Endometrial microvascular endothelial cells (primary cell): Measurements from ENCODE around the gene PAX8. TPM values are rescaled to one million over a fixed set of nuclear protein-coding genes. Genes with fewer than 3 reads are reported as not detected.

ENCODE experiments used
- in situ Hi-C: cut with HindIII; loops from 2 replicates; pipeline ENCODE4 v1.10.0; 2017; ENCODE audit warnings: low sequenced_read_pairs, low pct_unique_long_range_greater_than_20kb; ENCODE audit errors: inconsistent ontology term
- total RNA-seq: library from RNA; depleted of rRNA; stranded (reverse); fragments of >200 nt; gene quantifications from one replicate; pipeline ENCODE4 v1.2.3, GENCODE V29; 2015; ENCODE audit errors: inconsistent ontology term

PAX8 gene
- total RNA-seq, 1 donor from 2014 or later, result 0.28 TPM

DNA sequence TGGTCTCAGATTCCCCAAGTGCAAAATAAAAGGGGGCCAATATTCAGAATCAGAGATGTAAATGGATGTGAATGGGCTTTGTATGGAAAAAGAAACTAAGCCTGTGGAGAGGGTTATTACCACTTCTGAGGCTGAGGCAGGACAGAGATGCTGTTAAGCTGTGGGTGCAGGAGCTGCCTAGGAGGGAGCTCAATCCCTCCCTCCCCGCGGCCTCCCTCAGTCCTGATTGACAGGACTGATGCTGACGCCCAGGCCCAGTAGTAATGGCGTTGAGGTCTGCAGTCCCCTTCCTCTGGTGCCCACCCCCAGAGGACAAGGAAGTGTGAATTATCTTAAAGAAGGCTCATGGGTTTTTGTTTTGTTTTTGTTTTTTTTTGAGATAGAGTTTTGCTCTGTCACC is 64.6 kb downstream of the PAX8 start:
- in situ Hi-C loops, result no loop called here

- in situ Hi-C loops, result no loop called here
These were observed 65.4 kb downstream of the PAX8 start for GRCh38 chr2:113213061-113213930.

DNA sequence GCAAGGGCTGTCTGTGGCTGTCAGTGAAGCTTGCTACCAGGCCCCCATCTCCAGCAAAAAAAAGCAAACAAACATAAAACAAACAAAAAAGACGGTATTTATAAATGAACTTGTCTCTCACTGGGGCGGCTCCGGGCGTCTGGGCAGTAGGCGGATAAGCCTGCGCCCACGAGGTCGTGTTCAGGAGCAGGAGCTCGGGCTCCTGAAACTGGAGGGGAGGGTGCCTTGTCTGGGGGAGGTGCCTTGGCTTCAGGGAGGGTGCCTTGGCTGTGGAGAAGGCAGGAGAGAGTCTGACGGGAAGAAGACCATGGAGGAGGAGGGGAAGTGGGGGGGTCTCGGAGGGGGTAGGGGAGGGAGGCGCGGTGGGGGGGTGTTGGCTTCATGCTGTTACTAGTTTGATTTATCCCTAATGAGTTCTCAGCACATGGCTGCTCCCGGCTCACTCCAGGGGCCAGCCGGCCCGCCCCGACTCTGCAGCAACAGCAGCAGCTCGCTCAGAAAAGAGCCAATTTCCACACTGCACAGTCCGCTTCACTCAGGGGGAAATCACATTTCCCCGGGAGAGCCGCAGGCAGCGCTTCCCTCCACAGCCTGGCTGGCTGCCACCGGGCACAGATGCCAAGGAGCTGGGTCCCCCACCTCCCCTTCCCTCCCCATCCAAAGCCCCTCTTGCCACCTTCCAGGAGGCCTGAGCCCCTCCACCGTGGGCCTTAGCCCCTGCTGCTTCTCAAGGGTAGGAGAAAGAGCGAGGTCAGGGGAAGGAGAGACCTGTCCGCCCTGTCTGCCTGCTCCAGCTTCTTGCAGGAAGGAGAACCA is 66.3 kb downstream of the PAX8 start:
- in situ Hi-C loops, result no loop called here

DNA sequence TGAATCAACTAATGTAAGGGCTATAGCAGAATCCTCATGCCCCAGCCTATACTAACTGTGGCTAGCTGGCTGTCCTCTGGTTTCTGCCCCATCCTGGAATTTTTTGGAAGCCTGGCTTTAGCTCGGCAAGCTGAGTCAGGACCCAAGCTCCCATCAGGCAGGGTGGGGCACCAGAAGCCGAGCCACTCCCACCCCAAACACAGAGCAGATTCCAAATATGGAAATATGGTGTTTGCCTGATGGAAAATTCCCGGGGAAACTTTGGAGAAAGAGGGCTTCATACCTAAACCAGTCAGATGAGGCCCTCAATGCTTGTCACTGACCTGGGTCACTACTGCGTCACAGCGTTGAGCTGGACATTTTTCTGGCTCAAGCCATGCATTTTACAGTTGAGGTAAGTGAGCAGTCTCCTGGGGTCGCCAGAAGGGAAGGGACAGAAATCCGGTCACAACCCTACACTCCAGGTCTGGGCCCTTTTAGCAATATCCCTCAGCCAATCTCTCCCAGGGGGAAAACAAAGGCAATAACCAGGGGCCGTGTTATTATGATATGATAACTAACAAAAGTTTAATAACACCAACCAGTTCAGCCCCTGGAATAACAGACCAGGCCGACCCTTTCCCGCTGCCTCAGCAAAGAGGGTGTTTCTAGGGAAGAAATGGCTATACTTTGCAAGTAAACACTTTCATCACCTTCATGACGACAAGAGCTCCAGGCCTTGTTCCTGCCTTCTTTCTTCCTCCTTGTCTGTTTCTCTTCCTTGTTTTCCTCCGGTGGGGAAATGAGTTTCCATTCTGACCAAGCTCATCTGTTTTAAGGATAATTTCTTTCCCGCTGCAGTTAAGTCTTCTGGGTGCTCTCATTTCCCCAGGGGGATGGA is 67.3 kb downstream of the PAX8 start:
- in situ Hi-C loops, result no loop called here

DNA sequence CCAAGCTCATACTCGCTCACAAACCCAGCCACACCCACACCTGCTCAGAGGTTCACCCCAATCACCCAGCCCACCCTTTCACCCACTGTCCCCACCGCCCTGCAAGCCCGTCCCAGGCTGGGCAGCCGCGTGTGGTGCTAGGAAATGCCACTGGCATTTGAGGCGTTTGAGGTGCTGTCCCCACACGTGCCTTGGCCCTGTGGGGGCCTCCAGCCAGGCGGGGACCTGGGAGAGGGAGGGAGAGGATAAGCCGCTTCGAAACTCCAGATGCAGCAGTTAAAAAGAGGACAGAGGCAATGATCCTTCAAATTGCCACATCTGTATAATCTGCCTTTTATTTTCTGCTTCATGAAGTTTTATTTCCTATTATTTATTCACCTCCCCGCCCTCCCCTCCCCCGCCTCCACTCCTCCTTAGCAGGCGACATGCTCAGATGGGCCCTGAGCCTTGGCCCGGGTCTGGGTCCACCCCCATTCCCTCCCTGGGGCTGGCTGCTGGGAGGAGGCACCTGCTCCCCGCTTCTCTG is 69.0 kb downstream of the PAX8 start:
- in situ Hi-C loops, result no loop called here

- in situ Hi-C loops, result no loop called here
These were observed 69.6 kb downstream of the PAX8 start for GRCh38 chr2:113209011-113209645.

GRCh38 chr2:113208396-113208795 is 70.3 kb downstream of the PAX8 start:
- in situ Hi-C loops, result no loop called here

GRCh38 chr2:113207021-113207420 is 71.7 kb downstream of the PAX8 start:
- in situ Hi-C loops, result no loop called here

- in situ Hi-C loops, result no loop called here
These were observed 72.5 kb downstream of the PAX8 start for GRCh38 chr2:113206251-113206650.

- in situ Hi-C loops, result no loop called here
These were observed 74.7 kb downstream of the PAX8 start for GRCh38 chr2:113203901-113204519.

DNA sequence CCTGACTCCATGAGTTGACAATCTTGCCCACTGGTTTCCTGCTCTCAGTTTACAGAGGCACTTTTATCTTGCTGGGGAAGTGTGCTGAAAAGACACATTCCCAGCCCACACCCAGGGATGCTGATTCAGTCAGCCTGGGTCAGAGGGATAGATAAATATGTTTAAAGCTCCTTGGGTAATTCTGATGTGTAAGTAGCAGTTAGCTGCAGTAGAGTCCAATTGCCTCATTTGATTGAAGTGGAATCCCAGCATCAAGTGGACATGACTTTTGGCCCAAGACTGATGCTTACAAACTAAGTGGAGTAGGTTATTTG is 75.5 kb downstream of the PAX8 start:
- in situ Hi-C loops, result no loop called here

DNA sequence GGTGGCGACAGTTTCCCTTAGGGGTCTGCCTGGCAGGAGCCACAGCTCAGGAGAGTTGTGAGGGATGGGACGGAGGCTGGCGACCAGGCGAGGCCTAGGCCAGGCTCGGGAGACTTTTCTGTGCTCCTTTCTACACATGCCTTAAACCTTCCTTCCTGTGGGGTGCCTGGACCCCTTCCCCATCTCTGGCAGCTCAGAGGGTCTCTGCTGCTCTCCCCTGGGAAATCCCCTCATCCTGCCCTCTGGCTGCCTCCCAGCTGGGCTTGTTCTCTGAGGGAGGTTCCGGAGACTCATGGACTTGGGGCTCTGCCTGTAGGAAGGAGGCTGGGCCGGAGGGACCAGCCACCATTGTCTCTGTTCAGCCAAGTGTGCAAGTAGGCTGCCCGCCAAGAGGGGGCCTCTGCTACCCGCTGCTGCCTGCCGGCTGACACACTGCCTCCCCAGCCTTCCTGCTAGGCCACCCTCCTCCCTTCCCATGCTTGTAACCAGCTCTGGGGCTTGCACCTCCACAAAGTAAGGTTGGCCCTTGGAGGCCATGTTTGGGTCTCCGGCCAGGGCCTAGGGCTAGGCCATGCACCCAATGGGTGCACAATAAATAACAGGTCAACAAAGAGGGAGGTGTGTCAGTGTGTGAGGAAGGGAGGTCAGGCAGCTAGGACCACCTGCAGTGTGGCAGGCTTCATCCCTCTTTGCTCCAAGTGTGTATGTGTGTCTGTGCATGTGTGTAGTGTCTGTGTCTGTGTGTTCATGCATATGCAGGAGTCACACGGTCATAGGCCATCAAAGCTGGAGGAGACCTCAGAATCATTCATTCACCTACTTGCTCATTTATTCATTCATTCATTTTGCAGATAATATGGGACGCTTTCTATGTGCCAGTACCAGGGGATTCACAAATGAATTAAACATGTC is 76.2 kb downstream of the PAX8 start:
- in situ Hi-C loops, result no loop called here

DNA sequence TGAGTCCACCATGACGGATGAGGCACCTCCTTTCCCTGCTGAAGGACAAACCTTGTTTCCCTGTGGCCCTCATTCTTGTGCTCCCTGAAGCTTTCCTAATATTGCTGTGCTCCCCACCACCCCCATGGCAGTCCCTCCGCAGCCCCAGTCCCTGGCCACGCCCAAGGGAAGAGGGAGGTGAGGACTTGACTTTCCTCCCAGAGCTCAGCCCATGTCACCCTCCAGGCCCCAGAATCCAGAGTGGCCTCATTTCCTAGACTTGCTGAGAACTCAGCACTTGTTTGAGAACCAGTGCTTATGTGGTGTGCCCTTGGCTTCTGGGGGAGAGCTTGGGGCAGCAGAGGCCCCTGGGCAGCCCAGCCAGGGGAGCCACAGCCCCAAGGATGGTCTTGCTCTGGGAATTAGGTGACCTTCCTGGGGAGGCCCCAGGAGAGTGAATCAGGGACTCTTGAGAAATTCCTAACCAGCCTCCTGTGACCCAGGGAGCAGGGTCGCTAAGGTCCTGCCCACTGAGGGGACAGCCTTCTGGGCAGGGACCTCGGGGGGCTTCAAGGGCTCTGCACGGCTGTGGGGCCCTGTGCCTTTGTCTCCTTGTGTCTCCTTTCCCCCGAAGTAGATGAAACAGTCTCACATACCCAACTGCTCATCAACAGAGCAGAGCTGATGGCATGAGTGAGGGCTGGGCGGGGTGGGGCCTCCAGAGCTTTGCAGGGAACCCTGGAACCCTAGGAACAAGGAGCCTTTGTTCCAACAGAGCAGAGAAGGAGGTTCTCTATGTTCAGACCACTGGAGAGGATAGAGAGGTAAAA is 77.0 kb downstream of the PAX8 start:
- in situ Hi-C loops, result no loop called here

DNA sequence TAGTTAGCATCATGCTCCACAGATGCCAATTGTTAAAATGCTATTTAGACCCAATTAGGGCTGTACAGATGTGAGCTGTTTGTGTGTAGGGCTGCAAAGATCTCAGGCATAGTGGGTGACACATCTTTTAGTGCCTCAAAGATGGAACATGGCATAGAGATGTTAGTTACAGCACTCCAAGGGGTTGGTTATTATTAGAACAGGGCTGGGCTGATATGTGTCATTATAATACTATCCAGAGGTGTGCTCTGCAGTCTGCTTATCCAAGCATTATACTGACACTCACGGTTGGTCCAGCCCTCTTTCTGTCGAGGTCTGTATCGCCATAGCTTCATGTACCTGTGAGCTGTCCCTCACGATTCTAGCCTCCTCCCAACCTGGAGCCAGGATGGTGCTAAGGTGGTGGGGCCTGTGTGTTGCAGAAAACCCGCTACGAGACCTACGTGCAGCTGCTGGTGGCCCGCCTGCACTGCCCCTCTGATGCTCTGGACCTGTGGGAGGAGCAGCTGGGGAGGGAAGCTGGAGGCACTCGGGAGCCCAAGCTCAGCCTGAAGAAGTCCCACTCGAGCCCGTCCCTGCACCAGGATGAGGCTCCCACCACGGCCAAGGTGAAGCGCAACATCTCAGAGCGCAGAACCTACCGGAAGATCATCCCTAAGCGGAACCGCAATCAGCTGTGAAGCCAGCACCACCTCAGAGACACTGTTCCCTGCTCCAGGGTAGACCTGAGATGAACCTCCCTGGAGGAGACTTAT is 77.8 kb downstream of the PAX8 start:
- in situ Hi-C loops, result no loop called here

GRCh38 chr2:113200236-113200635 is 78.5 kb downstream of the PAX8 start:
- in situ Hi-C loops, result no loop called here
